ENCODE measurements around the gene TRABD2A.

DNA sequence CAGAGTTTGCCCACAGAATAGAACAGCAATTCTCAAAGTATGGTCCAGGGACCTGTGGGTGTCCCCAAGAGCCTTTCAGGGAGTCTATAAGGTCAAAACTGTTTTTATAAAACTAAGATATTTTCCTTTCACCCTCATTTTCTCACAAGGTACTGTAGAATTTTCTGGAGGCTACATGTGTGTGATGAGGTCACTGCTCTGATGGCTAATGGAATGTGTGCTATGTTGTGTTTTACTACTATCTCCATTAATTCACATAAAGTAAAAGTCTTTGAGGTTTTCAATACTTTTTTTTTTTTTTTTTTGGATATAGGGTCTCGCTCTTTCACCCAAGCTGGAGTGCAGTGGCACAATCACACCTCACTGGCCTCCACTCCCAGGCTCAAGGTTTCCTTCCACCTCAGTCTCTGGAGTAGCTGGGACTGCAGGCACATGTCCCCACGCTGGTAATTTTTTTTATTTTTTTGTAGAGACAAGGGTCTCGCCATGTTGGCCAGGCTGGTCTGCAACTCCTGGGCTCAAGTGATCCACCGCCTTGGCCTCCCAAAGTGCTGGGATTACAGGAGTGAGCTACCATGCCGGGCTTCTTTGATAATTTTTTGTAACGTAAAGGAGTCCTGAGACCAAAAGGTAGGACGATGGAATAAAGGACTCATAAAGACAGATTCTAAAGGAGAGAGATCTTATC, 1.8 kb downstream of the TRABD2A start:
- TF ChIP-seq, protein P1, sequence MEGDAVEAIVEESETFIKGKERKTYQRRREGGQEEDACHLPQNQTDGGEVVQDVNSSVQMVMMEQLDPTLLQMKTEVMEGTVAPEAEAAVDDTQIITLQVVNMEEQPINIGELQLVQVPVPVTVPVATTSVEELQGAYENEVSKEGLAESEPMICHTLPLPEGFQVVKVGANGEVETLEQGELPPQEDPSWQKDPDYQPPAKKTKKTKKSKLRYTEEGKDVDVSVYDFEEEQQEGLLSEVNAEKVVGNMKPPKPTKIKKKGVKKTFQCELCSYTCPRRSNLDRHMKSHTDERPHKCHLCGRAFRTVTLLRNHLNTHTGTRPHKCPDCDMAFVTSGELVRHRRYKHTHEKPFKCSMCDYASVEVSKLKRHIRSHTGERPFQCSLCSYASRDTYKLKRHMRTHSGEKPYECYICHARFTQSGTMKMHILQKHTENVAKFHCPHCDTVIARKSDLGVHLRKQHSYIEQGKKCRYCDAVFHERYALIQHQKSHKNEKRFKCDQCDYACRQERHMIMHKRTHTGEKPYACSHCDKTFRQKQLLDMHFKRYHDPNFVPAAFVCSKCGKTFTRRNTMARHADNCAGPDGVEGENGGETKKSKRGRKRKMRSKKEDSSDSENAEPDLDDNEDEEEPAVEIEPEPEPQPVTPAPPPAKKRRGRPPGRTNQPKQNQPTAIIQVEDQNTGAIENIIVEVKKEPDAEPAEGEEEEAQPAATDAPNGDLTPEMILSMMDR (optimal IDR thresholded peaks at IDR 0.05 in 1 of 3, IDR thresholded peaks at IDR 0.05 in 1 of 3, conservative IDR thresholded peaks at IDR 0.05 in 1 of 3; ENCODE audit: extremely low read depth in 1 of 3, insufficient read depth in 2 of 3, low read length in 3 of 3) = no peak
- TF ChIP-seq EZH2 (IDR thresholded peaks at IDR 0.05; ENCODE audit: low read length) = no peak

All from keratinocyte (primary cell).